NCI-H82 treated with DMSO at 0.1 percent for 48 hours (cell line): ENCODE data around the gene MRPL1.

Source experiments
- DNase-seq: peaks from one replicate; lab custom pipeline; 2025; ENCODE audit not compliant: unreplicated experiment; lab: John Stamatoyannopoulos, UW

MRPL1 gene

GRCh38 chr4:77862478-77863216, at the start of gene MRPL1:
Gene MRPL1 (plus strand): TSS chr4:77862830. CDS start chr4:77862849, 19 bp downstream.
- DNase-seq, result peak; percentile 90

GRCh38 chr4:77815636-77816035, 47.0 kb upstream of the MRPL1 start:
- no peak for DNase-seq

DNA sequence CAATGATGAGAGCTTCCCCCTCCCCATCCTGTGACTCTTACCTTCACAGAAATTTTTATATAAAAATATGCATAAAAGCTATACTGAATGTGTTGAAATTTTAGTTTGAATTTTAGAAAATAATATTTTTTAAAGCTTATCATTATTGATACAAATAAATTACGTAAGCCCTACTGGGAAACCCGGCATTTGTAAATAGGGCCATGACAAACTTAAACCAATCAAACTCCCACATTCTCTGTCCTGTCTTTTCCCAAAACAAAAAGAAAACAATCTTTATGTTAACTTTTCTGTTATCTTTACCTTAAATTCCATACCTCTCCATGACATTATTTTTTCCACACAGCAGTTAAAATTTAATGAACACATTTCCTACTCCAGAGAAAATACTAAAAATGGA, 46.1 kb upstream of the MRPL1 start:
- no peak for DNase-seq

GRCh38 chr4:77817304-77818072, 45.1 kb upstream of the MRPL1 start:
- DNase-seq, result no peak

DNA sequence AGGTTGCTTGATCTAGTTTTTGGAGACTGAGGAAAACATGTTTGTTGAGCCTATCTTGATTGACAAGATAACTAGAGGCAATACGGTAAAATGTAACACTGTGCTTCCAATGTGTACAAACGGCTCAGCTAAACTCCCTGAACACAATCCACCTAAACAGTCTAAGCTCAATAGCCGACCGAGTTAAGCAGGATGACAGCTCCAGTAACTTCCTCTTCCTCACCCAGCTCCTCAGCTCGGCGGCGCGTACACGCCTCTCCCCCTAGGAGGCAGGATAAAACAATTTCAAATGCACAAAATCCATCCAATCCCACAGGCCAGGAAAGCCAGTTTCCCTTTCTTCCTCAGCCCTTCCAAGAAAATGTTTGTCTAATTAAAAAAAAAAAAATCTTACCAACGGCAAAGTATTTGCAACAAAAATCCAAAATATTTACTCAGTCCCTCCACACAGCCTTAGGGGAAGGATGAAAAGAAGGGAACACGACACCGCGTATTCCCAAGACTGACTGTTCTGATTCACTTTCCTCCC, 44.5 kb upstream of the MRPL1 start:
- peak; percentile 77 for DNase-seq

DNA sequence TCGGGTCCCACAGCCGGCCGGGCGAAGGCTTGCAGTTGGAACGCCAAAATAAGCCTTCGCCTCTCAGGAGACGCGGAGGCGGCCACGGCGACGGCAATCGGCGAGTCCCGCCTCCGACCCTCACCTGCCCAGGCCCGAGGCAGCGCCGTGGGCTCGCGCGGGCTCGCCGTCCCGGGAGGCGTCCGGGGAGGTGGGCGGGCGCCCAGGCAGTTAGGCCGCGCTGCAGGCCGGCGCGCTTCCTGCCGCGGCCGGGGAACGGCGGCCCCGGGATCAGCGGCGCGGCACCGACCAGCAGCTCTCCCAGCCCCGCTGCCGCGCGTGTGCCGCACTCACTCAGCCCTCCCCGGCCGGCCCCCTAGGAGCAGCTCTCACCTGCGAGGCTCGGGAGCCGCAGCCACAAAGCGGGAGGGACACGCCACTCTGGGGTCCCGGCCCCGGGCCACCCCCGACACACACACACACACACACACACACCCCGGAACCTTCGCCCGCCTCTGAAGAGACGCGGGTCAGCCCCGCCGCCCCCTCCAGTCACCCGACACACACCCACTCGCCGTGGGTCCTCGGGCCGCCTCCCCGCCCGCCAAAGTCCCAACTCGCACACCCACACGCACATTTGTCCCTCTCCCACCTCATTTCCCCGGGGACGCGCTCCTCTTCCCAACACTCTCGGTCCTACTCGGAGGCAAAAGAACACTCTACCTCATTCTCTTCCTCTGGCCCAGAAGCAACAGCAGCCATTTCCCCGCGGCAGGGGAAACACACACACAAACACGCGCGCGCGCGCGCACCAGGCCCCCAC, 43.8 kb upstream of the MRPL1 start, which contains the start of gene CNOT6L:
TSS of gene CNOT6L (minus strand) at position 767 of the 802 bp plus-strand sequence. CDS start at position 707, 60 bp downstream.
- DNase-seq, result no peak

DNA sequence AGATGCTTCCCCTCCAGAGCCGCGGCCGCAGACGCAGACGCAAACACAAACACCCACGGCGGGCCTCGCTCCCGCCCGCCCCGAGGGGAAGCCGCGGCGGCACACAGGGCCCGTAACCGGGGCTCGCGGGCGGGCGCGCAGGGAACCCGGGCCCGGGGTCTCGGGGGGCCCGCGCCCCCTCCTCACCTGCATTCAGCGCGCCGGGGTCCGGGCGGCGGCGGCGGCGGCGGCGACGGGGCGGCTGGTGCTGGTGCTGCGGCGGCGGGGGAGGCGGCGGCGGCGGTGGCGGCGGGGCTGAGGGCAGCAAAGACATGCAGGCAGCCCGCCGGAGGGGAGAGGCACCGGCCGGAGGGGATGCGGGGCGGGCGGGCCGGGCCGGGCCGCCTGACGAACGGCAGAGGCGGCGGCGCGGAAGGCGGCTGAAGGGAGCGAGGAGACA, 43.2 kb upstream of the MRPL1 start:
- no peak for DNase-seq

DNA sequence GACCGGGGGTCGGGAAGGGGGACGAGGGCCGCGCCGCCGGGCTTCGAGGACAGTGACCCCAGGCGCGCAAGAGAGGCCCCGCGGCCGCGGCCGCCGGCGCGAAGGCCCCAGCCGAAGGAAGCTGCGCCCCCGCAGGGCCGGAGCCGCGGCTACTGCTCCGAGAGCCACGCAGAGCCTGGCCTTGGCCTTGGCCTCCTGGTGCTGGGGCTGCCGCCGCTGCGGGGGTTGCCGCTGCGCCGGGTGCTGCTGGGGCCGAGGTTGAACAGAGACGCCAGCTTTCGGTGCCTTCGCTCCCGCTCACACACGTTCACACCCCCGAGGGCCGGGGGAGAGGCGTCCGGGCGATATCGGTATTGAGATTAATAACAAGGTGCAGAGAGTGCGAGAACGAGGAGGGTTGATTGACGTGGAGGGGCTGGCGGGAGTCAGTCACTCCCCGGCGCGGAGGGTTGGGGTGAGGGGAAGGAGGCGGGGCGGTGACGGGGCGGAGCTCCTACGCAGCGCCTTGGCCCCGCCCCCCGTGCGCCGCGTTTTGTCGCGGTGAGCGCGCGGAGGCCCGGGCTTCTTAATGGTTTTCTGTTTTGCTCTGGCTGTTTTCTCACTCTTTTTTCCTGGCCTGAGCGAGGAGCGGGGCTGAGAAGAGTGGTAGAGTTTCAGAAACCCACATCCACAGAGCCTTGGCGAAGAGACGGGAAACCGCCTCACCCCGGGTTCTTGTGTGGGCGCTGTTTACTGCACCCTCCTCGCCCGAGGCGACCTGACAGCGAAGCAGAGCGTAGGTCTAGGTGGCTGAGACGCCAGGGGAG, 42.6 kb upstream of the MRPL1 start:
- peak; percentile 81 for DNase-seq

- no peak for DNase-seq
These were observed 41.7 kb upstream of the MRPL1 start for GRCh38 chr4:77820649-77821561.

DNA sequence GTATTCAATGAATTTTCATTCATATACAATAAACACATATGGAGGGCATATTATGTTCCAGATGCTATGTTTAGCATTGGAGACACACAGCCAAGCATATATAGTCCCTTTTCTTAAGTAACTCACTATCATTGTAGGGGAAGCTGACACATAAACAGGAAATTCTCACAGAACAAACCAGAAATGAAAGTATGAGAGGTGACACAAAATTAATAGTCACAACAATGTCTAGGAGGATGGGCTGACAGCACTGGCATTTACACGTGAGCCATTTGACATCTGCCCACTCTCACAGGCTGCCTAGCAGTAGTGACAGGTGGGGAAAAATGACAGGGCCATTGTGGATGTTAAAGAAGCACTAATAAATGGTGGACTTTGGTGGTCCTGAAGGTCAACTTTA, 40.9 kb upstream of the MRPL1 start:
- DNase-seq, result no peak

- DNase-seq, result no peak
These were observed 36.4 kb upstream of the MRPL1 start for GRCh38 chr4:77826275-77826674.

DNA sequence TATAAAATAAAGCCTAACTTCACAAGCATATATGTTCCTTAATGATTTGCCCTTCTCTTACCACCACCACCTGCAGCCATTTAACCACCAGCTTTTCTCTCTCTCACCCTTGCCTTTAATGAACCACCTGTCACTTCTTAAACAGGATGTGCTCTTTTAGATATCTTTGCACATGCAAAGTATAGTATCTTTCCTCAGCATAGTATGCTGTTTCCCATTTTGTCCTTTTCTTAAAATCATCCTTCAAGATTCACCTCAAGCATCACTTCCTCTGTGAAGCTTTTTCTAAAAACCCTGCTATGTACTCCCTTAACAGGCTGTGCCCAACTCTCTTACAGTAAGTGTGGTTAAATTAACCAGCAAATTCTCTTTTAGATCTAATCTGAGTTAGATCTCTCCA, 35.3 kb upstream of the MRPL1 start:
- DNase-seq, result no peak

- no peak for DNase-seq
These were observed 29.4 kb upstream of the MRPL1 start for GRCh38 chr4:77833126-77833724.

DNA sequence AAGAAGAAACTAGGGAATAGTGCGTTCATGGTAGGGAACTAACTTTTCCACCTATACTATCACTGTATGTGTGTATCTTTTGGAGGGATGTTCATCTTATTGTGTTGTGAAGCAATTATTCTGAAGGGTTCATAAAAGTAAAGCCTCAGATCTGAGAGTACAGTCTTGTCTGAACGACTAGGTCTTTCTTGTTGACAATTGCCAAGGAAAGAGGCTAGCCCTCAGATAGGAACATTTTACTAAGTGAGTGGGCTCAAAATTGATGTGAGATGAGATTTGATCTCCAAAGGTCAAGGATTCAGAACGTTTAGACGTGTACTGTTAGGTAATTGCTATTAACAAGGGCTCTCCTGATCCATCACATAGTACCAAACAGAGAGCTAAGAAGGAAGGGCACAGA, 28.2 kb upstream of the MRPL1 start:
- no peak for DNase-seq

DNA sequence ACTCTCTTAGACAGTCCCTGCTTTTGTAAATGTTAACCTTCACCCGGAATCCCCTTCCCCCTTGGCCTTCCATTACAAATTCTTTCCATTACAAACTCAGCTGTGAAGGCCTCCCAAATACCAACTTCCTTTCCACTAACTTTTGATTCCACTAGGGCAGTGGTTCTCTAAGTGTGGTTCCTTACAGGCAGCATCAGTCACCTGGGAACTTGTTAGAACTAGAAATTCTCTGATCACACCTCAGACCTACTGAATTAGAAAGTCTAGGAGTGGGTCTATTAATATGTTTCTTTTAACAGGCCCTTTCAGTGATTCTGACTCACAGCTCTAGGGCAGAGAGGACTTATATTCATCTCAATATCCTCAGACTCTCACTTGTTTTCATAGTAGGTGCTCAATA, 19.0 kb upstream of the MRPL1 start:
- DNase-seq, result no peak

DNA sequence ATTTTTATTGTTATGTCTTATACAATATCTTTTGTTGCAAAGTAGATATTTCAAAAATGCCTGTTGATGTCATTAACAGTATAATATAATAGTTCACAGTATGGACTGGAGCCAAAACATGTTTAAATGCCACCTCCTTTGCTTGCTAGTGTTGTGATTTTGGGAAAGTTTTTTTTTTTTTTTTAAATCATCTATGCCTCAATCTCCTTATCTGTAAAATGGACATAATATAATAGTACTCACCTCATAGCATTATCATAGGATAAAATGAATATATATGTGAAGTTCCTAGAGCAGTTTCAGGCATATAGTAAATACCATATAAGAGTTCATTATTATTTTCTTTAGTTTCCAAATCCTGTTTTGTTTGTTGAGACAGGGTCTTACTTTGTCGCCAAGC, 18.3 kb upstream of the MRPL1 start:
- DNase-seq, result no peak

DNA sequence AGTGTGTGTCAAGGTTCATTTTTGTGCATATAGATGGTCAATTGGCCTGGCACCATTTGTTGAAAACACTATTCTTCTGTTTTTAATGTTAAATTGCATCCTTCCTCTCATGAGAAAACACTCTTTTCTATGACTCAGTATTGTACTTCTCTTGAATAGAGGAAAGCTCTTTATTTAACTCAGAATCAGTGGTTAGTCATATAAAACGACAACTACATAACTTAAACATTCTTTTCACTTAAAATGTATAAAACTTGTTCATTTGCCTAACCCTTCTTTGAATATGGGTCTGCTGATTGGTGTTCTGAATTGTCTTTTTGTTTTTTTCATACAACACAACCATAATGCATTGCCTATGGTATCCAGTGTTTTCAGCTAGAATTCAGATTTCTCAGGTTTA, 17.2 kb upstream of the MRPL1 start:
- no peak for DNase-seq

- no peak for DNase-seq
These were observed 16.7 kb upstream of the MRPL1 start for GRCh38 chr4:77845929-77846328.

DNA sequence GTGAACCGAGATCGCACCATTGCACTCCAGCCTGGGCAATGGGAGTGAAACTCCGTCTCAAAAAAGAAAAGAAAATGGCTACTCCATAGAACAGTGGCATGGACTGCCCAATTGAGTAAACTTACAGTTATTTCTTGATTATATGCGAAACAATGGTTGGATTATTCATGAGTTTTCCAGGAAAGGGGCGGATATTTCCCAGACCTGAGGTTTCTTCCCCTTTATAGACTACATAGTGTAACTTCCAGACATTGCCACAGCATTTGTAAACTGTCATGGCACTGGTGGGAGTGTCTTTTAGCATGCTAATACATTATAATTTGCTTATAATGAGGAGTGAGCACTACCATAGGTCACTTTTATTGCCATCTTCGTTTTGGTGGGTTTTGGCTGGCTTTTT, 14.1 kb upstream of the MRPL1 start:
- no peak for DNase-seq
